Astrocyte (in vitro differentiated cells and primary cell): ENCODE results near the gene COG5. TPM values are rescaled to one million over a fixed set of nuclear protein-coding genes. Genes with fewer than 3 reads are reported as not detected.
A peak's percentile ranks its signal among the peaks of the same experiment; 100 is the strongest.

Experiments
- DNase-seq: peaks from one replicate; pipeline ENCODE4 v3.0.0-alpha.2; 2010; ENCODE audit warnings: low read depth
- FAIRE-seq: peaks from 2 replicates; lab custom pipeline; 2011; peaks lifted over from hg19 to GRCh38; lab: Jason Lieb, UNC
- H2AFZ ChIP-seq: 2 replicates; pipeline ENCODE4 v1.6.0; 2012; ENCODE audit warnings: low read depth, low read length, inconsistent platforms
- H3K27ac ChIP-seq: 2 replicates; pipeline ENCODE4 v1.5.1; 2011; ENCODE audit warnings: low read depth, low read length, inconsistent platforms
- H3K27me3 ChIP-seq: 2 replicates; pipeline ENCODE4 v1.6.0; 2011; ENCODE audit warnings: low read length, inconsistent platforms; ENCODE audit not compliant: insufficient read depth
- H3K36me3 ChIP-seq: 2 replicates; pipeline ENCODE4 v1.5.1; 2011; ENCODE audit warnings: low read length, inconsistent platforms; ENCODE audit not compliant: insufficient read depth
- H3K4me1 ChIP-seq: 2 replicates; pipeline ENCODE4 v1.5.1; 2011; ENCODE audit warnings: low read length, inconsistent platforms; ENCODE audit not compliant: insufficient read depth
- H3K4me2 ChIP-seq: 2 replicates; pipeline ENCODE4 v1.6.0; 2012; ENCODE audit warnings: low read length, inconsistent platforms
- H3K4me3 ChIP-seq: 2 replicates; pipeline ENCODE4 v1.5.1; 2011; ENCODE audit warnings: low read depth, mild to moderate bottlenecking, low read length, inconsistent platforms; ENCODE audit not compliant: insufficient read depth
- H3K79me2 ChIP-seq: 2 replicates; pipeline ENCODE4 v1.6.0; 2012; ENCODE audit warnings: mild to moderate bottlenecking, low read length, inconsistent platforms; ENCODE audit not compliant: insufficient read depth
- H3K9ac ChIP-seq: 2 replicates; pipeline ENCODE4 v1.6.0; 2012; ENCODE audit warnings: mild to moderate bottlenecking, low read length, inconsistent platforms
- H3K9me3 ChIP-seq: 2 replicates; pipeline ENCODE4 v1.5.1; 2012; ENCODE audit warnings: low read depth, mild to moderate bottlenecking, low read length, inconsistent platforms; ENCODE audit not compliant: insufficient read depth
- H4K20me1 ChIP-seq: 2 replicates; pipeline ENCODE4 v1.6.0; 2012; ENCODE audit warnings: low read length, inconsistent platforms; ENCODE audit not compliant: insufficient read depth
- H3K27ac Mint-ChIP-seq: one replicate; pipeline ENCODE4 v1.8.0; 2021; ENCODE audit warnings: mild to moderate bottlenecking, mixed read lengths; ENCODE audit not compliant: unreplicated experiment
- H3K27me3 Mint-ChIP-seq: one replicate; pipeline ENCODE4 v1.8.0; 2021; ENCODE audit warnings: low read depth, mixed read lengths; ENCODE audit not compliant: unreplicated experiment
- H3K36me3 Mint-ChIP-seq: one replicate; pipeline ENCODE4 v1.8.0; 2021; ENCODE audit warnings: low read depth, mixed read lengths; ENCODE audit not compliant: unreplicated experiment
- H3K4me1 Mint-ChIP-seq: one replicate; pipeline ENCODE4 v1.8.0; 2021; ENCODE audit warnings: low read depth, mixed read lengths; ENCODE audit not compliant: unreplicated experiment
- H3K4me3 Mint-ChIP-seq: one replicate; pipeline ENCODE4 v1.8.0; 2021; ENCODE audit warnings: mild to moderate bottlenecking, moderate library complexity, mixed read lengths; ENCODE audit not compliant: unreplicated experiment
- H3K9me3 Mint-ChIP-seq: one replicate; pipeline ENCODE4 v1.8.0; 2021; ENCODE audit warnings: mild to moderate bottlenecking, mixed read lengths; ENCODE audit not compliant: unreplicated experiment
- EZH2 ChIP-seq: IDR thresholded peaks from 2 replicates; pipeline ENCODE4 v1.6.1; 2012; ENCODE audit warnings: mild to moderate bottlenecking, low read length, inconsistent platforms; ENCODE audit not compliant: insufficient read depth
- total RNA-seq: library from RNA; stranded (reverse); gene quantifications from 2 replicates; pipeline ENCODE4 v1.2.1, GENCODE V29; 2021
- TF ChIP-seq, protein P1 (sequence below): IDR thresholded peaks from 2 replicates; pipeline ENCODE4 v1.5.1; 2011; ENCODE audit warnings: low read depth, mild to moderate bottlenecking, inconsistent platforms, low read length, moderate library complexity; ENCODE audit not compliant: insufficient read depth

COG5 gene
- total RNA-seq, 1 donor from 2014 or later: 57.1 TPM

DNA sequence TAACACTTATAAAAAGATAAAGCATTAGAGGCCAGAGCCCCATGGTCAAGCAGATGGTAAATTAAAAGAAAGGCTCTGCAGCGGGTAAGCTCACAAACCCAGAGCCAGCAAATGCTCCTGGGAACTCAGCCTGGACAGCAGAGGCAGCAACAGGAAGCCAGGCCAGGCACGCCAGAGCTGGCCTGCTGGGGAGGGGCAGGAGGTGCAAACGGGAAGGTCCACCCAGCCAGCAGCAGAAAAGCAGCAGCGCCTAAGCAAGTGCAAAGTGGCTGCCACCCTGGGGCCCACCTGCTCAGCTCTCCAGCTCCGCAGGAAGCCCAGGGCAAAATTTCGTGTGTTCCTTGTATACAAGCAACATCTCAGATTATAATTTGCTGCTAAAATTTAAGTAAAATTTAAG, 176.6 kb downstream of the COG5 start:
- DNase-seq (peak; percentile 26), FAIRE-seq (no peak)
- H3K9me3 Mint-ChIP-seq: peaks cover 5% of the 10 kb centered on the region
- H4K20me1 ChIP-seq: no peaks in the 10 kb centered on the region
- H3K27me3 Mint-ChIP-seq: no peaks in the 10 kb centered on the region
- no peak overlapping the region for H2AFZ ChIP-seq
- no peaks in the 10 kb centered on the region for H3K79me2 ChIP-seq
- H3K36me3 ChIP-seq: no peaks in the 10 kb centered on the region
- H3K4me2 ChIP-seq: peak overlapping the region; percentile 49
- H3K4me1 ChIP-seq: peaks cover 14% of the 10 kb centered on the region
- peak overlapping the region; percentile 50 for H3K27ac ChIP-seq
- TF ChIP-seq, protein P1, sequence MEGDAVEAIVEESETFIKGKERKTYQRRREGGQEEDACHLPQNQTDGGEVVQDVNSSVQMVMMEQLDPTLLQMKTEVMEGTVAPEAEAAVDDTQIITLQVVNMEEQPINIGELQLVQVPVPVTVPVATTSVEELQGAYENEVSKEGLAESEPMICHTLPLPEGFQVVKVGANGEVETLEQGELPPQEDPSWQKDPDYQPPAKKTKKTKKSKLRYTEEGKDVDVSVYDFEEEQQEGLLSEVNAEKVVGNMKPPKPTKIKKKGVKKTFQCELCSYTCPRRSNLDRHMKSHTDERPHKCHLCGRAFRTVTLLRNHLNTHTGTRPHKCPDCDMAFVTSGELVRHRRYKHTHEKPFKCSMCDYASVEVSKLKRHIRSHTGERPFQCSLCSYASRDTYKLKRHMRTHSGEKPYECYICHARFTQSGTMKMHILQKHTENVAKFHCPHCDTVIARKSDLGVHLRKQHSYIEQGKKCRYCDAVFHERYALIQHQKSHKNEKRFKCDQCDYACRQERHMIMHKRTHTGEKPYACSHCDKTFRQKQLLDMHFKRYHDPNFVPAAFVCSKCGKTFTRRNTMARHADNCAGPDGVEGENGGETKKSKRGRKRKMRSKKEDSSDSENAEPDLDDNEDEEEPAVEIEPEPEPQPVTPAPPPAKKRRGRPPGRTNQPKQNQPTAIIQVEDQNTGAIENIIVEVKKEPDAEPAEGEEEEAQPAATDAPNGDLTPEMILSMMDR: no peak
- TF ChIP-seq EZH2: no peak
- no peaks in the 10 kb centered on the region for H3K27me3 ChIP-seq
- H3K4me1 Mint-ChIP-seq: peaks cover 13% of the 10 kb centered on the region
- H3K27ac Mint-ChIP-seq: no peak overlapping the region
- no peak overlapping the region for H3K4me3 ChIP-seq
- H3K4me3 Mint-ChIP-seq: no peak overlapping the region
- peaks cover 9% of the 10 kb centered on the region for H3K36me3 Mint-ChIP-seq
- H3K9me3 ChIP-seq: no peaks in the 10 kb centered on the region
- H3K9ac ChIP-seq: no peak overlapping the region

DNA sequence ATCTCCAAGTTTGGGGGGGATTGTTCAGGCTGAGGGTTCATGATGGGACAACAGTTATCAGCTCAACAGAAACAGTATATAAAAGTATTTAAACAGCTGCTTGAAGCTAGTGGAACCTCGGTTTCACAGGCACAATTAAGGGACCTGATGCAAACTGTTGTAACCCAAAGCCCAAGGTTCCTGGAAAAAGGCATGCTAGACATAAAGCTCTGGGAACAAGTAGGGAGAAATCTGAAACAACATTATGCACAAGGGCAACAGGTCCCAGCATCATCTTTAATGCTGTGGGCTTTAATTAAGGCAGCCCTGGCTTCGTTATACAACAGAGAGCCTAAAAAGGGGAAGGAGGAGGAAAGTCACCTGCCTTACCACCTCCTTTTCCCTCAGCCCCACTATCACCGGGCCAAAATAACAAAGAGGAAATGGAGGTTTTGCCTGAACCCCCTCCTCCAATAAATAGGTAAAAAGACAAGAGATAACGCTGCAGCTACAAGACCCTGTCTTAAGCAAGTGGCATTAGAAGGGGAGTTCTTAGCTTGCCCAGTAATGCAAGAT, 177.1 kb downstream of the COG5 start:
- no peak for DNase-seq
- H2AFZ ChIP-seq: no peak overlapping the region
- H3K27ac Mint-ChIP-seq: no peak overlapping the region
- H3K36me3 Mint-ChIP-seq: peaks cover 9% of the 10 kb centered on the region
- peaks cover 14% of the 10 kb centered on the region for H3K4me1 ChIP-seq
- H3K4me2 ChIP-seq: peak overlapping the region; percentile 49
- H3K79me2 ChIP-seq: no peaks in the 10 kb centered on the region
- TF ChIP-seq, protein P1: no peak
- no peak for TF ChIP-seq EZH2
- no peaks in the 10 kb centered on the region for H3K36me3 ChIP-seq
- H3K4me3 Mint-ChIP-seq: no peak overlapping the region
- H3K27me3 ChIP-seq: no peaks in the 10 kb centered on the region
- H4K20me1 ChIP-seq: no peaks in the 10 kb centered on the region
- FAIRE-seq: no peak
- H3K9ac ChIP-seq: no peak overlapping the region
- no peak overlapping the region for H3K27ac ChIP-seq
- peaks cover 13% of the 10 kb centered on the region for H3K4me1 Mint-ChIP-seq
- no peaks in the 10 kb centered on the region for H3K27me3 Mint-ChIP-seq
- no peaks in the 10 kb centered on the region for H3K9me3 ChIP-seq
- peaks cover 5% of the 10 kb centered on the region for H3K9me3 Mint-ChIP-seq
- H3K4me3 ChIP-seq: no peak overlapping the region

DNA sequence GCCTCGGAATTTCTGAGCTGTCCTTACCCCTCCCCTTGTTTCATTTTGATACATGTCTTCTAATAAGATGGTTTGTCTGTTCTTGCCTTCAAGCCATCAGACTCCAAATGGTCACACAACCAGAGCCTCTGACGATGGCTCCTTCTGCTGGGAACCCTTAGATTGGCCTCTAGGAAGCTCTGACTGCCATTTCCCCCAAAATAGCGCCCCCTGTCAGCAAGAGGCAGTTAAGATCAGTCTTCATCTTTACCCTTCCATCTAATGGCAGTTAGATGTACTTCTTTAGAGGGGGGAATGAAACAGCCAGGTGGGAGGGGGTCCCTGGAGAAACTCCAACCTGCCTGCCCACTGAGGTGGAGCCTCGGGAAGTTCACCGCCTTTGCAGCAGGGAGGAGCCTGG, 179.7 kb downstream of the COG5 start:
- no peak overlapping the region for H3K4me3 ChIP-seq
- H3K9ac ChIP-seq: no peak overlapping the region
- no peaks in the 10 kb centered on the region for H3K36me3 ChIP-seq
- no peaks in the 10 kb centered on the region for H3K79me2 ChIP-seq
- no peaks in the 10 kb centered on the region for H3K9me3 ChIP-seq
- H4K20me1 ChIP-seq: no peaks in the 10 kb centered on the region
- no peak overlapping the region for H3K4me2 ChIP-seq
- H3K36me3 Mint-ChIP-seq: peaks cover 5% of the 10 kb centered on the region
- H3K27ac ChIP-seq: no peak overlapping the region
- FAIRE-seq (no peak), DNase-seq (no peak)
- peaks cover 5% of the 10 kb centered on the region for H3K9me3 Mint-ChIP-seq
- peaks cover 13% of the 10 kb centered on the region for H3K4me1 Mint-ChIP-seq
- H3K27me3 ChIP-seq: no peaks in the 10 kb centered on the region
- no peak overlapping the region for H2AFZ ChIP-seq
- H3K4me1 ChIP-seq: peaks cover 14% of the 10 kb centered on the region
- H3K27me3 Mint-ChIP-seq: no peaks in the 10 kb centered on the region
- H3K27ac Mint-ChIP-seq: no peak overlapping the region
- H3K4me3 Mint-ChIP-seq: no peak overlapping the region
- TF ChIP-seq, protein P1: no peak
- no peak for TF ChIP-seq EZH2
